ENCODE data around the gene TNK1.
A peak's percentile ranks its signal among the peaks of the same experiment; 100 is the strongest.
"Not testable (repeated sequence)": the region's sequence is repeated elsewhere in the genome, so short reads cannot be mapped to it uniquely, and the experiment has no call there.

TNK1 gene

GRCh38 chr17:7355573-7355972 is 25.3 kb upstream of the TNK1 start:
- DNase-seq = no peak

- DNase-seq = peak; percentile 86
Observed at GRCh38 chr17:7356072-7356549, 24.8 kb upstream of the TNK1 start.

GRCh38 chr17:7356756-7357155 is 24.1 kb upstream of the TNK1 start:
- no peak for DNase-seq

GRCh38 chr17:7357381-7357780 is 23.5 kb upstream of the TNK1 start:
- no peak for DNase-seq

GRCh38 chr17:7361906-7362305 is 19.0 kb upstream of the TNK1 start:
- no peak for DNase-seq

GRCh38 chr17:7363311-7363710 is 17.6 kb upstream of the TNK1 start:
- DNase-seq = no peak

- DNase-seq = not testable (repeated sequence)
Observed at GRCh38 chr17:7365963-7366362, 14.9 kb upstream of the TNK1 start.

- no peak for DNase-seq
Observed at GRCh38 chr17:7367083-7367482, 13.8 kb upstream of the TNK1 start.

- no peak for DNase-seq
Observed at GRCh38 chr17:7367918-7368598, 12.8 kb upstream of the TNK1 start.

GRCh38 chr17:7368599-7368994 is 12.3 kb upstream of the TNK1 start:
- not testable (repeated sequence) for DNase-seq

GRCh38 chr17:7369825-7370224 is 11.1 kb upstream of the TNK1 start:
- DNase-seq = no peak

- no peak for DNase-seq
Observed at GRCh38 chr17:7370853-7371252, 10.0 kb upstream of the TNK1 start.

- DNase-seq = no peak
Observed at GRCh38 chr17:7374353-7374752, 6.5 kb upstream of the TNK1 start.

- DNase-seq = no peak
Observed at GRCh38 chr17:7379134-7379533, 1.8 kb upstream of the TNK1 start.

GRCh38 chr17:7380321-7380720 is 568 bp upstream of the TNK1 start:
- no peak for DNase-seq

GRCh38 chr17:7382901-7383300 is 2.0 kb downstream of the TNK1 start:
- DNase-seq = no peak

GRCh38 chr17:7383371-7383741 is 2.5 kb downstream of the TNK1 start:
- no peak for DNase-seq

- DNase-seq = peak; percentile 82
Observed at GRCh38 chr17:7383742-7384488, 3.0 kb downstream of the TNK1 start.

- DNase-seq = no peak
Observed at GRCh38 chr17:7384489-7385081, 3.7 kb downstream of the TNK1 start.

GRCh38 chr17:7388856-7389255 is 8.0 kb downstream of the TNK1 start:
- DNase-seq = no peak

- no peak for DNase-seq
Observed at GRCh38 chr17:7389924-7390910, 9.3 kb downstream of the TNK1 start.

GRCh38 chr17:7391307-7391706 is 10.4 kb downstream of the TNK1 start:
- DNase-seq = no peak
